OCI-LY1 (cell line): ENCODE measurements around the gene SPOCK2.
A peak's percentile ranks its signal among the peaks of the same experiment; 100 is the strongest.

Experiments
- H2AFZ ChIP-seq: fragments of 200-600 bp; sonication (generic), shearing (Covaris generic); 2 replicates; pipeline ENCODE4 v1.6.0; 2014; ENCODE audit warnings: antibody characterized with exemption, mild to moderate bottlenecking, low read length
- H3F3A ChIP-seq: fragments of 200-600 bp; sonication (generic), shearing (Covaris generic); 2 replicates; pipeline ENCODE4 v1.6.0; 2014; ENCODE audit warnings: mild to moderate bottlenecking, antibody characterized with exemption, low read length, moderate library complexity; ENCODE audit not compliant: insufficient read depth
- H3K27ac ChIP-seq: fragments of 200-600 bp; sonication (generic); 2 replicates; pipeline ENCODE4 v1.5.1; 2014; ENCODE audit warnings: low read length, mixed run types, mild to moderate bottlenecking, low read depth; ENCODE audit not compliant: poor library complexity, severe bottlenecking
- H3K27me3 ChIP-seq: fragments of 200-600 bp; sonication (generic); 2 replicates; pipeline ENCODE4 v1.6.0; 2014; ENCODE audit warnings: antibody characterized with exemption, mild to moderate bottlenecking, low read length, moderate library complexity; ENCODE audit not compliant: insufficient read depth
- H3K36me3 ChIP-seq: fragments of 200-600 bp; sonication (generic); 2 replicates; pipeline ENCODE4 v1.6.1; 2014; ENCODE audit warnings: mild to moderate bottlenecking, antibody characterized with exemption, low read length, moderate library complexity, mixed read lengths; ENCODE audit not compliant: insufficient read depth
- H3K4me1 ChIP-seq: fragments of 200-600 bp; sonication (generic); 2 replicates; pipeline ENCODE4 v1.5.1; 2014; ENCODE audit warnings: mild to moderate bottlenecking, low read length, moderate library complexity; ENCODE audit not compliant: insufficient read depth, severe bottlenecking
- H3K4me2 ChIP-seq: fragments of 200-600 bp; sonication (generic), shearing (Covaris generic); 2 replicates; pipeline ENCODE4 v1.6.1; 2014; ENCODE audit warnings: low read length
- H3K4me3 ChIP-seq: fragments of 200-600 bp; sonication (generic); 2 replicates; pipeline ENCODE4 v1.5.1; 2014; ENCODE audit warnings: low read length, low read depth, mild to moderate bottlenecking, mixed read lengths; ENCODE audit not compliant: poor library complexity, severe bottlenecking
- H3K79me2 ChIP-seq: fragments of 200-600 bp; shearing (Covaris generic); 2 replicates; pipeline ENCODE4 v1.6.1; 2016; ENCODE audit warnings: mixed run types, low read length, mixed read lengths; ENCODE audit not compliant: insufficient read depth
- H3K9ac ChIP-seq: fragments of 200-600 bp; sonication (generic), shearing (Covaris generic); 2 replicates; pipeline ENCODE4 v1.6.1; 2014; ENCODE audit warnings: mild to moderate bottlenecking, low read length, mixed read lengths
- H3K9me2 ChIP-seq: fragments of 200-600 bp; sonication (generic), shearing (Covaris generic); 2 replicates; pipeline ENCODE4 v1.6.1; 2014; ENCODE audit warnings: low read depth, mild to moderate bottlenecking, low read length, mixed read lengths
- H3K9me3 ChIP-seq: fragments of 200-600 bp; shearing (Covaris generic); 2 replicates; pipeline ENCODE4 v1.6.1; 2014; ENCODE audit warnings: low read length, mixed read lengths
- H4K20me1 ChIP-seq: fragments of 200-600 bp; sonication (generic), shearing (Covaris generic); 2 replicates; pipeline ENCODE4 v1.6.0; 2016; ENCODE audit warnings: mild to moderate bottlenecking, low read length; ENCODE audit not compliant: insufficient read depth
- CTCF ChIP-seq: fragments of 200-600 bp; sonication (generic), shearing (Covaris generic); IDR thresholded peaks from 2 replicates; pipeline ENCODE4 v1.5.1; 2017; ENCODE audit warnings: mild to moderate bottlenecking, antibody characterized with exemption, low read length, moderate library complexity, mixed read lengths
- EZH2 ChIP-seq: fragments of 200-600 bp; sonication (generic), shearing (Covaris generic); IDR thresholded peaks from 2 replicates; pipeline ENCODE4 v1.8.0; 2017; ENCODE audit warnings: borderline replicate concordance, mixed run types, mild to moderate bottlenecking, antibody characterized with exemption, low read length, moderate library complexity, mixed read lengths

Gene SPOCK2

GRCh38 chr10:72083790-72084459, 4.4 kb downstream of the SPOCK2 start:
- no peaks in the 10 kb centered on the region; the same call in 1 of the 2 replicates for H3K36me3 ChIP-seq
- H3K9me3 ChIP-seq: no peaks in the 10 kb centered on the region
- TF ChIP-seq EZH2 (no peak), CTCF (no peak)
- H3K4me3 ChIP-seq: peak overlapping the region; percentile 58
- no peaks in the 10 kb centered on the region for H4K20me1 ChIP-seq
- no peaks in the 10 kb centered on the region for H3K9me2 ChIP-seq
- H3K4me1 ChIP-seq: peaks cover 88% of the 10 kb centered on the region
- no peaks in the 10 kb centered on the region for H3K27me3 ChIP-seq
- peak overlapping the region; percentile 77 for H3K27ac ChIP-seq
- no peaks in the 10 kb centered on the region for H3F3A ChIP-seq
- H3K79me2 ChIP-seq: no peaks in the 10 kb centered on the region
- peak overlapping the region; percentile 73 for H3K4me2 ChIP-seq
- H3K9ac ChIP-seq: peak overlapping the region; percentile 60
- no peak overlapping the region for H2AFZ ChIP-seq

GRCh38 chr10:72082856-72083789, 5.2 kb downstream of the SPOCK2 start:
- H3K4me2 ChIP-seq: peak overlapping the region; percentile 73
- no peaks in the 10 kb centered on the region; the same call in 1 of the 2 replicates for H3K36me3 ChIP-seq
- no peaks in the 10 kb centered on the region for H3K27me3 ChIP-seq
- TF ChIP-seq EZH2: no peak
- TF ChIP-seq CTCF: no peak
- peak overlapping the region; percentile 58 for H3K4me3 ChIP-seq
- H3K9me2 ChIP-seq: no peaks in the 10 kb centered on the region
- peak overlapping the region; percentile 77 for H3K27ac ChIP-seq
- H4K20me1 ChIP-seq: no peaks in the 10 kb centered on the region
- no peaks in the 10 kb centered on the region for H3K9me3 ChIP-seq
- no peaks in the 10 kb centered on the region for H3F3A ChIP-seq
- H2AFZ ChIP-seq: no peak overlapping the region
- H3K79me2 ChIP-seq: no peaks in the 10 kb centered on the region
- H3K4me1 ChIP-seq: peaks cover 81% of the 10 kb centered on the region
- peak overlapping the region; percentile 60 for H3K9ac ChIP-seq

- Histone ChIP-seq H3K27ac (no peak overlapping the region), H3F3A (no peaks in the 10 kb centered on the region), H4K20me1 (no peaks in the 10 kb centered on the region), H3K36me3 (no peaks in the 10 kb centered on the region; the same call in 1 of the 2 replicates), H3K27me3 (no peaks in the 10 kb centered on the region), H3K79me2 (no peaks in the 10 kb centered on the region), H3K4me3 (no peak overlapping the region), H3K4me1 (peaks cover 79% of the 10 kb centered on the region), H3K4me2 (no peak overlapping the region; the same call in 1 of the 2 replicates), H3K9ac (no peak overlapping the region), H3K9me2 (no peaks in the 10 kb centered on the region), H3K9me3 (no peaks in the 10 kb centered on the region), H2AFZ (no peak overlapping the region)
- TF ChIP-seq CTCF (no peak), EZH2 (no peak)
These were observed 6.4 kb downstream of the SPOCK2 start for GRCh38 chr10:72081772-72082590.
